ENCODE measurements around the gene SERPINA9.

DNA sequence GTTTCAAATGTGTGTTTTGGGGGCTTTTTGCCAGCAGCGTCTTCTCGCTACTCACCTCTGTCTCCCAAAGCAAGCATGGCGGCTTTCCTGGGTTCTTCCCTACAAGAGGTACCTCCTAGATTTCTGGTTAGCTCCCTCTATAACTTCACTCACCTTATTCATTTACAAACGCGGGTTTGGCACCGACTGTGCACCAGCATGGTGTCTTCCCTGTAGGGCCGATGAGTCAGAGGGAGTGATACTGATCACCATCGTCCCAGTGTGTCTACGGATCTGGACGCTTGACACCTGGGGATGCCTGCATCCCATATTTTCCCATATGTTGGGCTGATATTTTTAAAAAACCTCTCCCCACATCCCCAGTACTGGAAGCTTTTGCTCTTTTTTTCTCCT lies 41.2 kb upstream of the SERPINA9 start:
- TF ChIP-seq EZH2 (IDR thresholded peaks at IDR 0.05; ENCODE audit: borderline replicate concordance), result no peak
- TF ChIP-seq, protein P1, sequence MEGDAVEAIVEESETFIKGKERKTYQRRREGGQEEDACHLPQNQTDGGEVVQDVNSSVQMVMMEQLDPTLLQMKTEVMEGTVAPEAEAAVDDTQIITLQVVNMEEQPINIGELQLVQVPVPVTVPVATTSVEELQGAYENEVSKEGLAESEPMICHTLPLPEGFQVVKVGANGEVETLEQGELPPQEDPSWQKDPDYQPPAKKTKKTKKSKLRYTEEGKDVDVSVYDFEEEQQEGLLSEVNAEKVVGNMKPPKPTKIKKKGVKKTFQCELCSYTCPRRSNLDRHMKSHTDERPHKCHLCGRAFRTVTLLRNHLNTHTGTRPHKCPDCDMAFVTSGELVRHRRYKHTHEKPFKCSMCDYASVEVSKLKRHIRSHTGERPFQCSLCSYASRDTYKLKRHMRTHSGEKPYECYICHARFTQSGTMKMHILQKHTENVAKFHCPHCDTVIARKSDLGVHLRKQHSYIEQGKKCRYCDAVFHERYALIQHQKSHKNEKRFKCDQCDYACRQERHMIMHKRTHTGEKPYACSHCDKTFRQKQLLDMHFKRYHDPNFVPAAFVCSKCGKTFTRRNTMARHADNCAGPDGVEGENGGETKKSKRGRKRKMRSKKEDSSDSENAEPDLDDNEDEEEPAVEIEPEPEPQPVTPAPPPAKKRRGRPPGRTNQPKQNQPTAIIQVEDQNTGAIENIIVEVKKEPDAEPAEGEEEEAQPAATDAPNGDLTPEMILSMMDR (IDR thresholded peaks at IDR 0.05; ENCODE audit: poor library complexity), result no peak

Data from hepatocyte (in vitro differentiated cells).